H1 (cell line): ENCODE data around the gene CCDC73. TPM values are rescaled to one million over a fixed set of nuclear protein-coding genes. Genes with fewer than 3 reads are reported as not detected.
A peak's percentile ranks its signal among the peaks of the same experiment; 100 is the strongest.

Source experiments
- CTCF ChIA-PET: fragments of 300-600 bp; sonication (Branson Sonifier 250); formaldehyde crosslinking; loops from one replicate; lab custom pipeline; 2021; ENCODE audit not compliant: partially characterized antibody; lab: Charles Lee
- POLR2A ChIA-PET: fragments of 300-600 bp; sonication (Branson Sonifier 250); formaldehyde crosslinking; loops from one replicate; lab custom pipeline; 2021; ENCODE audit warnings: inconsistent platforms; ENCODE audit not compliant: partially characterized antibody; lab: Charles Lee
- DNase-seq, 2 experiments: peaks; one replicate each; pipeline versions ENCODE4 v3.0.0 to v3.0.0-alpha.2; 2010 to 2022; ENCODE audit warnings: low spot score in 2 of 2, low read depth in 1 of 2, mixed read lengths in 1 of 2
- FAIRE-seq: peaks from 2 replicates; lab custom pipeline; 2011; peaks lifted over from hg19 to GRCh38; lab: Jason Lieb, UNC
- H2AFZ ChIP-seq: 2 replicates; pipeline ENCODE4 v1.8.1; 2012; ENCODE audit warnings: low read length, inconsistent platforms
- H2AK5ac ChIP-seq: 2 replicates; pipeline ENCODE4 v1.6.1; 2013; ENCODE audit warnings: low read depth, low read length
- H2BK120ac ChIP-seq: replicated peaks from 2 replicates; pipeline ENCODE3; 2013; ENCODE audit warnings: low read depth, low read length, inconsistent platforms
- H2BK12ac ChIP-seq: 2 replicates; pipeline ENCODE4 v1.6.1; 2013; ENCODE audit warnings: low read depth, low read length
- H2BK15ac ChIP-seq: 2 replicates; pipeline ENCODE4 v1.6.1; 2013; ENCODE audit warnings: low read length
- H2BK20ac ChIP-seq: 2 replicates; pipeline ENCODE4 v1.6.1; 2013; ENCODE audit warnings: low read length
- H2BK5ac ChIP-seq: 2 replicates; pipeline ENCODE4 v1.6.1; 2013; ENCODE audit warnings: low read depth, low read length
- H3K14ac ChIP-seq: 2 replicates; pipeline ENCODE4 v1.6.1; 2013; ENCODE audit warnings: inconsistent platforms; ENCODE audit not compliant: insufficient read length
- H3K18ac ChIP-seq: 2 replicates; pipeline ENCODE4 v1.6.1; 2013; ENCODE audit warnings: low read length; ENCODE audit errors: extremely low read depth
- H3K23ac ChIP-seq: 2 replicates; pipeline ENCODE4 v1.6.1; 2013; ENCODE audit warnings: inconsistent platforms; ENCODE audit not compliant: insufficient read length
- H3K23me2 ChIP-seq: 2 replicates; pipeline ENCODE4 v1.6.1; 2013; ENCODE audit warnings: low read depth, low read length
- H3K27ac ChIP-seq: 2 replicates; pipeline ENCODE4 v1.6.1; 2011; ENCODE audit warnings: low read depth, low read length, inconsistent platforms
- H3K27me3 ChIP-seq, 4 experiments: replicated peaks in 1 of 4; 1 replicate in 1 of 4; 2 replicates in 3 of 4; pipeline versions ENCODE4 v1.6.1 to v1.8.1; 2011 to 2013; ENCODE audit warnings: low read length in 3 of 4, mild to moderate bottlenecking in 3 of 4, inconsistent platforms in 2 of 4, mixed read lengths in 2 of 4, moderate library complexity in 1 of 4; ENCODE audit not compliant: control insufficient read depth in 3 of 4, insufficient read depth in 3 of 4; ENCODE audit errors: extremely low read depth in 1 of 4
- H3K36me3 ChIP-seq, 4 experiments: 2 replicates each; pipeline versions ENCODE4 v1.6.1 to v1.8.1; 2011 to 2013; ENCODE audit warnings: mild to moderate bottlenecking in 4 of 4, low read length in 3 of 4, moderate library complexity in 2 of 4, control low read depth in 1 of 4, inconsistent platforms in 1 of 4; ENCODE audit not compliant: insufficient read depth in 4 of 4, control insufficient read depth in 2 of 4
- H3K4ac ChIP-seq: replicated peaks from 2 replicates; pipeline ENCODE3; 2013; ENCODE audit warnings: low read length, low read depth, mixed read lengths, inconsistent platforms; ENCODE audit not compliant: insufficient read length
- H3K4me1 ChIP-seq, 4 experiments: replicated peaks in 1 of 4; 1 replicate in 1 of 4; 2 replicates in 3 of 4; pipeline versions ENCODE4 v1.6.1 to v1.8.1; 2011 to 2013; ENCODE audit warnings: low read length in 3 of 4, inconsistent platforms in 2 of 4, mixed read lengths in 1 of 4; ENCODE audit not compliant: insufficient read depth in 4 of 4, control insufficient read depth in 3 of 4
- H3K4me2 ChIP-seq, 2 experiments: 2 replicates each; pipeline versions ENCODE4 v1.6.1 to v1.8.1; 2011 to 2013; ENCODE audit warnings: low read depth in 2 of 2, low read length in 2 of 2, control low read depth in 1 of 2, inconsistent platforms in 1 of 2, mild to moderate bottlenecking in 1 of 2; ENCODE audit not compliant: insufficient read depth in 1 of 2
- H3K4me3 ChIP-seq, 4 experiments: fragments of 200-600, 300-600 bp in 1 of 4; sonication (generic), shearing (Covaris generic), sonication (Bioruptor Twin) in 1 of 4; 2 replicates each; pipeline versions ENCODE4 v1.5.1 to v1.8.1; 2011 to 2016; ENCODE audit warnings: low read length in 4 of 4, low read depth in 3 of 4, control low read depth in 2 of 4, inconsistent platforms in 2 of 4, mild to moderate bottlenecking in 2 of 4, mixed read lengths in 1 of 4, moderate library complexity in 1 of 4; ENCODE audit not compliant: insufficient read depth in 2 of 4; ENCODE audit errors: extremely low read depth in 1 of 4
- H3K56ac ChIP-seq: replicated peaks from 2 replicates; pipeline ENCODE3; 2013; ENCODE audit warnings: low read depth, mild to moderate bottlenecking, mixed read lengths, low read length, inconsistent platforms; ENCODE audit not compliant: insufficient read length
- H3K79me1 ChIP-seq: 2 replicates; pipeline ENCODE4 v1.6.1; 2013; ENCODE audit warnings: low read depth, low read length, control low read depth
- H3K79me2 ChIP-seq, 2 experiments: 2 replicates each; pipeline versions ENCODE4 v1.6.1 to v1.8.1; 2012 to 2013; ENCODE audit warnings: low read length in 2 of 2, mild to moderate bottlenecking in 2 of 2, inconsistent platforms in 1 of 2; ENCODE audit not compliant: insufficient read depth in 2 of 2, control insufficient read depth in 1 of 2
- H3K9ac ChIP-seq, 4 experiments: replicated peaks in 1 of 4; 1 replicate in 1 of 4; 2 replicates in 3 of 4; pipeline versions ENCODE4 v1.6.1 to v1.8.1; 2011 to 2013; ENCODE audit warnings: low read depth in 3 of 4, low read length in 3 of 4, control low read depth in 2 of 4, mild to moderate bottlenecking in 2 of 4, moderate library complexity in 2 of 4, inconsistent platforms in 1 of 4; ENCODE audit errors: extremely low read depth in 1 of 4
- H3K9me3 ChIP-seq, 2 experiments: 2 replicates each; pipeline versions ENCODE4 v1.6.1 to v1.8.1; 2012 to 2013; ENCODE audit warnings: mild to moderate bottlenecking in 2 of 2, moderate library complexity in 2 of 2, control low read depth in 1 of 2, inconsistent platforms in 1 of 2, low read depth in 1 of 2, low read length in 1 of 2, mixed read lengths in 1 of 2; ENCODE audit not compliant: insufficient read depth in 2 of 2
- H4K20me1 ChIP-seq, 2 experiments: replicated peaks in 1 of 2; 2 replicates each; pipeline versions ENCODE3 to v1.8.1; 2011 to 2013; ENCODE audit warnings: inconsistent platforms in 2 of 2, low read length in 2 of 2, mild to moderate bottlenecking in 1 of 2; ENCODE audit not compliant: insufficient read depth in 2 of 2, control insufficient read depth in 1 of 2
- H4K5ac ChIP-seq: 2 replicates; pipeline ENCODE4 v1.6.1; 2013; ENCODE audit warnings: low read length, low read depth, mixed read lengths, inconsistent platforms; ENCODE audit not compliant: insufficient read length
- H4K8ac ChIP-seq: 2 replicates; pipeline ENCODE4 v1.8.0; 2013; ENCODE audit warnings: mild to moderate bottlenecking, moderate library complexity, low read length, inconsistent platforms; ENCODE audit not compliant: insufficient read depth; ENCODE audit errors: extremely low read depth
- H4K91ac ChIP-seq: replicated peaks from 2 replicates; pipeline ENCODE3; 2013; ENCODE audit warnings: low read length, mixed read lengths, inconsistent platforms; ENCODE audit not compliant: insufficient read length
- CBX5 ChIP-seq: fragments of 300-800, 300-1000 bp; sonication (generic); IDR thresholded peaks from 2 replicates; pipeline ENCODE4 v1.7.1; 2016; ENCODE audit warnings: antibody characterized with exemption, low read length, low read depth
- CHD1 ChIP-seq: IDR thresholded peaks from 2 replicates; pipeline ENCODE4 v1.6.1; 2012; ENCODE audit warnings: low read depth, low read length, improper control_type of control experiment
- CTBP2 ChIP-seq: IDR thresholded peaks from 2 replicates; pipeline ENCODE4 v1.7.0; 2011; ENCODE audit warnings: borderline replicate concordance, mild to moderate bottlenecking, moderate library complexity, mixed read lengths, low read length; ENCODE audit not compliant: insufficient read depth, insufficient read length
- EZH2 ChIP-seq: fragments of 200-600 bp; sonication (generic); IDR thresholded peaks from 2 replicates; pipeline ENCODE4 v1.7.1; 2012; ENCODE audit warnings: low read depth, mild to moderate bottlenecking, moderate library complexity, low read length, inconsistent platforms; ENCODE audit not compliant: severe bottlenecking
- KDM1A ChIP-seq: fragments of 200-600, 300-600 bp; sonication (generic); IDR thresholded peaks from 2 replicates; pipeline ENCODE4 v1.7.1; 2016; ENCODE audit warnings: mild to moderate bottlenecking, low read length, borderline replicate concordance
- MAFK ChIP-seq: IDR thresholded peaks from 2 replicates; pipeline ENCODE4 v1.6.1; 2012; ENCODE audit warnings: low read depth, mild to moderate bottlenecking, improper control_type of control experiment, low read length
- RAD21 ChIP-seq, 2 experiments: IDR thresholded peaks in 1 of 2; conservative IDR thresholded peaks in 1 of 2; 2 replicates each; pipeline ENCODE4 v1.6.1; 2011; ENCODE audit warnings: low read depth in 2 of 2, low read length in 2 of 2, improper control_type of control experiment in 1 of 2, inconsistent platforms in 1 of 2, mild to moderate bottlenecking in 1 of 2, moderate library complexity in 1 of 2
- SP4 ChIP-seq: IDR thresholded peaks from 2 replicates; pipeline ENCODE4 v1.6.1; 2012; ENCODE audit warnings: low read length, inconsistent platforms
- USF2 ChIP-seq: IDR thresholded peaks from 2 replicates; pipeline ENCODE4 v1.6.1; 2011; ENCODE audit warnings: low read length, improper control_type of control experiment
- YY1 ChIP-seq: IDR thresholded peaks from 2 replicates; pipeline ENCODE4 v1.6.1; 2011; ENCODE audit warnings: low read depth, mild to moderate bottlenecking, low read length
- polyA plus RNA-seq, 7 experiments: library from polyadenylated mRNA; depleted of rRNA in 3 of 7; stranded (reverse) in 5 of 7; unstranded in 2 of 7; fragments of >200 nt in 5 of 7; fragments of 200-250 nt in 2 of 7; gene quantifications; 1 replicate in 5 of 7; 2 replicates in 1 of 7; 4 replicates in 1 of 7; pipeline versions ENCODE4 v1.2.1 to v1.2.3, GENCODE V29; 2011 to 2013; ENCODE audit warnings: missing spikeins in 2 of 7, mixed read lengths in 2 of 7
- total RNA-seq: library from RNA; stranded (reverse); fragmentation: NEBNext Ultra II Directional; extraction: Animal tissue kit (Norgen Biotek cat#: 25700); gene quantifications from 2 replicates; pipeline ENCODE4 v1.2.1, GENCODE V29; 2021
- TF ChIP-seq, protein P1 (sequence below), 3 experiments: IDR thresholded peaks; 1 replicate in 2 of 3; 2 replicates in 1 of 3; pipeline versions ENCODE4 v1.5.1 to v1.6.1; 2011; ENCODE audit warnings: low read length in 3 of 3, mild to moderate bottlenecking in 3 of 3, inconsistent platforms in 2 of 3, low read depth in 1 of 3, moderate library complexity in 1 of 3; ENCODE audit not compliant: insufficient read depth in 1 of 3; ENCODE audit errors: control extremely low read depth in 1 of 3

CCDC73 gene
- total and polyA plus RNA-seq, 2 of the 8 experiments (the other 6 are each of a cell fraction or from before 2014, with no cell fraction given): not detected

GRCh38 chr11:32615422-32615821, 179.0 kb downstream of the CCDC73 start:
- H3K4me3 ChIP-seq: no peak overlapping the region
- no peak overlapping the region for H3K4ac ChIP-seq
- H3K4me2 ChIP-seq: no peak overlapping the region
- H2BK120ac ChIP-seq: no peak overlapping the region
- H2AK5ac ChIP-seq: no peak overlapping the region
- no peak overlapping the region for H2BK15ac ChIP-seq
- no peak overlapping the region for H2BK5ac ChIP-seq
- no peak overlapping the region for H2AFZ ChIP-seq
- H3K18ac ChIP-seq: no peak overlapping the region
- no peak overlapping the region for H3K56ac ChIP-seq
- FAIRE-seq (no peak), DNase-seq (no peak)
- no peaks in the 10 kb centered on the region for H3K27me3 ChIP-seq
- no peaks in the 10 kb centered on the region for H3K79me2 ChIP-seq
- no peaks in the 10 kb centered on the region for H4K20me1 ChIP-seq
- H3K23ac ChIP-seq: no peak overlapping the region
- POLR2A ChIA-PET: no interaction called here
- H3K14ac ChIP-seq: no peak overlapping the region
- no peak overlapping the region for H4K8ac ChIP-seq
- TF ChIP-seq EZH2: no peak
- no peak for TF ChIP-seq CHD1
- TF ChIP-seq CBX5: no peak
- no peak for TF ChIP-seq MAFK
- TF ChIP-seq KDM1A: no peak
- TF ChIP-seq RAD21 (IDR thresholded peaks at IDR 0.05 in 1 of 2, conservative IDR thresholded peaks at IDR 0.05 in 1 of 2; ENCODE audit: low read depth in 2 of 2, low read length in 2 of 2): peak; percentile 53 to 63
- TF ChIP-seq, protein P1, sequence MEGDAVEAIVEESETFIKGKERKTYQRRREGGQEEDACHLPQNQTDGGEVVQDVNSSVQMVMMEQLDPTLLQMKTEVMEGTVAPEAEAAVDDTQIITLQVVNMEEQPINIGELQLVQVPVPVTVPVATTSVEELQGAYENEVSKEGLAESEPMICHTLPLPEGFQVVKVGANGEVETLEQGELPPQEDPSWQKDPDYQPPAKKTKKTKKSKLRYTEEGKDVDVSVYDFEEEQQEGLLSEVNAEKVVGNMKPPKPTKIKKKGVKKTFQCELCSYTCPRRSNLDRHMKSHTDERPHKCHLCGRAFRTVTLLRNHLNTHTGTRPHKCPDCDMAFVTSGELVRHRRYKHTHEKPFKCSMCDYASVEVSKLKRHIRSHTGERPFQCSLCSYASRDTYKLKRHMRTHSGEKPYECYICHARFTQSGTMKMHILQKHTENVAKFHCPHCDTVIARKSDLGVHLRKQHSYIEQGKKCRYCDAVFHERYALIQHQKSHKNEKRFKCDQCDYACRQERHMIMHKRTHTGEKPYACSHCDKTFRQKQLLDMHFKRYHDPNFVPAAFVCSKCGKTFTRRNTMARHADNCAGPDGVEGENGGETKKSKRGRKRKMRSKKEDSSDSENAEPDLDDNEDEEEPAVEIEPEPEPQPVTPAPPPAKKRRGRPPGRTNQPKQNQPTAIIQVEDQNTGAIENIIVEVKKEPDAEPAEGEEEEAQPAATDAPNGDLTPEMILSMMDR (IDR thresholded peaks at IDR 0.05; ENCODE audit: control extremely low read depth in 1 of 3, insufficient read depth in 1 of 3, low read depth in 1 of 3, low read length in 3 of 3): peak in 2 of 3 experiments; percentile 3 to 8; a peak in 2 of 4 replicates
- no peak for TF ChIP-seq USF2
- no peak for TF ChIP-seq CTBP2
- TF ChIP-seq YY1: no peak
- no peak for TF ChIP-seq SP4
- no peaks in the 10 kb centered on the region for H3K4me1 ChIP-seq
- no peaks in the 10 kb centered on the region for H3K79me1 ChIP-seq
- H3K9ac ChIP-seq: no peak overlapping the region
- CTCF ChIA-PET: interaction anchor here (0.7 to 1.2 kb wide), 3 partner anchors 168 to 282 kb away, joined by 3 to 4 read pairs (median 3); no protein-coding TSS in a partner anchor
- no peaks in the 10 kb centered on the region for H3K23me2 ChIP-seq
- no peak overlapping the region for H4K5ac ChIP-seq
- no peaks in the 10 kb centered on the region for H3K36me3 ChIP-seq
- no peak overlapping the region for H4K91ac ChIP-seq
- H3K9me3 ChIP-seq: no peaks in the 10 kb centered on the region; a peak in 1 of 4 replicates
- no peak overlapping the region for H2BK20ac ChIP-seq
- no peak overlapping the region for H3K27ac ChIP-seq
- H2BK12ac ChIP-seq: no peak overlapping the region
